GM19023 (cell line): ENCODE data around the gene GIGYF2.

Experiments
- ATAC-seq: cut with Tn5 transposase; IDR thresholded peaks from one replicate; pipeline ENCODE4 v1.9.1; 2021; ENCODE audit warnings: mild to moderate bottlenecking, moderate library complexity; ENCODE audit not compliant: unreplicated experiment

Gene GIGYF2

DNA sequence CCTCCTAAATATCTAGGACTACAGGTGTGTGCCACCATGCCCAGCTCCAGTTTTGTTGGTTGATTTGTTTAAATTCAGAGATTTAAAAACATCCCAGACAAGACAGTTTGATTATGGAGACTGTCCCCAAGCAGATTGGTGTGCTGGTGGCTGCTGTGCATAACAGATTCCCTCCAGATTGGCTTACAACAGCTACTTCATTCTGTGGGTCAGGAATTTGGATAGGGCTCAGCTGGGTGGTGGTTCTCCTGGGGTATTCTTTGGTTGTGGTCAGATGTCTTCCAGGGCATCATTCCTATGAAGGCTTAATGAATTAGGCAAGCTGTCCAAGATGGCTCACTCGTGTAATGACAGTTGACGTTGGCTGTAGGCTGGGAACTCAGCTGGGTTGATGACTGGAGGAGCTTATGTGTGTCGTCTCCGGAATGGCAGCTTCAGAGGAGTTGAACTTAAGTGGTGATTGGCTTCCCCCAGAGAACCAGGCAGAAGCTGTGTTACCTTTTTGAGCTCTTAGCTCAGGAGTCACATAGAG, 162.3 kb downstream of the GIGYF2 start:
- no peak for ATAC-seq

GRCh38 chr2:232860593-232861241, 163.6 kb downstream of the GIGYF2 start:
- no peak for ATAC-seq

GRCh38 chr2:232861353-232861752, 164.2 kb downstream of the GIGYF2 start:
- no peak for ATAC-seq

- ATAC-seq, result no peak
Observed at GRCh38 chr2:232863996-232864395, 166.9 kb downstream of the GIGYF2 start.

DNA sequence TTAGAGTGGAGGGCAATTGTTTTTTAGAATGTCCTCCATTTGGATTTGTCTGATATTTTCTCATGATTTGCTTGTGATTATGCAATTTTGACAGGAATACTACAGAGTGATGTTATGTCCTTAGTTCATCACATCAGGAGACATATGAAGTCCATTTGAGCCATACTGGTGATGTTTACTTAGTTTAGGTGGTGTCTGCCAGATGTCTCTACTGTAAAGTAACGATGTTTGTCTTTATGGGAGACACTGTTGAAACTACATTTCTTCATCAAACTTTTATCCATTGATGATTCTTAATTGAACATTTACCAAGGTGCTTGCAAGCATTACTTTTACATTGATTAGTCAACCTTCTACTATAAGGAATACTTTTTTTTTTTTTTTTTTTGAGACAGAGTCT, 168.0 kb downstream of the GIGYF2 start:
- ATAC-seq, result no peak

GRCh38 chr2:232866104-232866503, 169.0 kb downstream of the GIGYF2 start:
- ATAC-seq, result no peak

DNA sequence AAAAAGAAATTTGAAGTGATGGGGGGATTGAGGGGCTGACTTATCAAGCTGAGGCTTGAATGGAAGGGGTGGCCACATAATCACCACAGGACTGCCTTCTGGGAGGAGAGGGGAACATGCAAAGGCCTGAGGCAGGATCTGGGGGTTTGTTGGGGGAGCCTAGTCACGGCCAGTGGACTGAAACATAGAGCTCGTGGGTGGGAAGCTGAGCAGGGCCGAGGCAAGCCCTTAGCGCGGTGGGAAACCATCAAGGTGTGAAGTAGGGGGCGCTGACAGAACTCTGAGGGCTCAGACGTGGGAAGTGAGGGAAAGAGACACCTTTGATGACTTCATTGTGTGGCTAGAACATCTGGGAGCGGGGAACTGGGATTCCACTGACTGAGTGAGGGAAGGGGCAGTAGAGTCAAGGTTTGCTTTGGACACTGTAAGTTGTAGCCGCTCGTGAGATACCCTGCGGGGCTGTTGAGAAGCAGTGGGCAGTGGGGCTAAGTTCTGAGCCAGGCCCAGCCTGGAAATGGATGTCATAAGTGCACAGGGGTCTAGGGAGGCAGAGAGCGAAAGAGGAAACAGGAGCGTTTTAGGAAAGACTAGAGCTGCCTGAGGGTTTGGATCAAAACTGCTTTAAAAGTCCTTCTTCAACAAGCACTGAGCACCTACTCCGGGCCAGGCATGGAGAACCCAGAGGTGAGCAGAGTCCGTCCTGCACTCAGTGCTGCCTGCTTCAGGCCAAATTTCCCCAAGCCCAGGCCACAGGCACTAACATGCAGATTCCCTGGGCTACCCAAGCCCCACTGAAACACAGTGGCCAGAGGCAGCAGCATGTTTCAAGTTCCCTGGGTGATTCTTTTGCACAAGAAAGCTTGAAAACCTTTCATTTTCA, 172.2 kb downstream of the GIGYF2 start:
- no peak for ATAC-seq

DNA sequence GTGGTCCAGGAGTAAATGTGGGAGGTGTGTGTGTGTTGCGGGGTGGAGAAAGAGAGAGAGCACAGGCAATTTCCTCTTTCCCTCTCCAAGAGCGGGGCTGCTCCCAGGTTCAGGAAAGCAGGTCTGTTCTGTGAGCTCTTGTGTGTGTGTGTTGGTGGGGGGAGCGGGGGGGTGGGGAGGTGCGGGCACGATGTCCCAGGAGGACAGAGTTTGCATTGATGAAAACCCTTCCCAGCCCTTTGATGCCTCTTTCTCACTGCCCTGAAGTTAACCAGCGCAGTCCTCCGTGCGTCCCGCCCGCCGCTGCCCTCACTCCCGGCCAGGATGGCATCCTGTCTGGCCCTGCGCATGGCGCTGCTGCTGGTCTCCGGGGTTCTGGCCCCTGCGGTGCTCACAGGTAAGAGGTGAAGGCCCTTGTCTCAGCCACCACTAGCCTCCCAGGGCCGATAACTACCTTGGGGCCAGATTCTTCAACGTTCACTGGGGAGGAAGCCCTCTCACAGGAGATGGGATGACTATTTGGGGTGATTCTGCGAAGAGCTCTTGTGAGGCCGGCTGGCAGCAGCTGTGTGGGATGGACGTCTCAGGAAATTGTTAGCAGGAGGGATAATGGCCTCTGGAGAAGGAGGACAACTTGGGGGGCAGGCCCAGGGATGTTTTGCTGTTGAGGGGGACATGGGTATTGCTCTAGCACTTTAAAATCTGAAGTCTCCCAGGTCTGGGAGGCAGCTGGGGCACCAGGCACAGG, 173.1 kb downstream of the GIGYF2 start, which contains the start of gene SNORC:
Gene SNORC (plus strand): TSS at position 247 of the 748 bp plus-strand sequence. CDS start 78 bp downstream, at position 325.
- ATAC-seq, result no peak

GRCh38 chr2:232870766-232871371, 173.7 kb downstream of the GIGYF2 start:
- no peak for ATAC-seq

DNA sequence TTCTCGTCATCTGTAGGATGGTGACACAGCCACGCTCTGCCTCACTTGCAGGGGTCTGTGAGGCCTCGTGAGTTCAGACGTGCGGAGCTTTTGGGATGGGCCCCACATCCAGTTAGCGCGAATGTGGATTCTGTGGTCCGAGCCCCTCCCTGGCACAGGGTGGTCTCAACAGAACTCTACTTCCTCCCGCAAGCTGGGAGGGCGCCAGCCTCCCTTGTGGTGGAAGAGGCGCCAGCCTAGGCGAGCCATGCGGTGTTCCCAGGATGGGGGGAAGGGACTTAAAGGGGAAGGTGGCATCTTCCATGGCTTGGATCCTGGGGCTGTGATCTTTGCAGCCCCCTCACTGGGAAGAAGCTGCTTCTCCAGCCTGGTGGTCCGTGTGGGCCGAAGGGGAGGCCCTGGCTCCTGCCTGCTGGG, 174.3 kb downstream of the GIGYF2 start:
- no peak for ATAC-seq

- no peak for ATAC-seq
Observed at GRCh38 chr2:232871835-232872736, 175.0 kb downstream of the GIGYF2 start.

- no peak for ATAC-seq
Observed at GRCh38 chr2:232872826-232873225, 175.7 kb downstream of the GIGYF2 start.

DNA sequence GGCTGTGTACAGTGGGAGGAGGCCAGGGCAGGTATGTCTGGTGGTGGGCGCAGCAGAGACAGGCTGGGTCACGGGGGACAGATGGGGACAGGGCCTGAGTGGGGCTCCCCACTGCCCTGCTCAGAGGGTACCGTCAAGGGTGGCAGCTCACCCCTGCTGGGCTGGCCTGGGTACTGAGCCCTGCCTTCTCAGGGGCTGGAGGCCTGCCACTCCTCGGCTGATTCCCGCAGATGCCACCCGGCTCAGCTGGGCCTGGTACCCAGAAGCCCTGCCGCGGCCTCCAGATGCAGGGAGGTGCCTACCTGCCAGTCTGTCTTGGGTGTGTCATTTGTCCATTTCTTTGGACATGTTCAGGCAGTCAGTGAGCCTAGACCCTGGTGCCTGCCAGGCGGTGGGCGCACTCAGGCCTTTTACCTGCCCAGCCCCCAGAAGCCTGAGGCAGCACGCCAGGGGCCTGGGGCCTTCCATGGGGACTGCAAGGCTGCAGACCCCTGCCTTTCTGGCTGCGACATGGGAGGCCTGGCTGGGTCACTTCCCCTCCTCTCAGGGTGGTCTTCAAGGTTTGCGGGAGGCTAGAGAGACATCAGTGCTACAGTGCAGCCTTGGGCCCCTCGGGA, 176.3 kb downstream of the GIGYF2 start:
- no peak for ATAC-seq

DNA sequence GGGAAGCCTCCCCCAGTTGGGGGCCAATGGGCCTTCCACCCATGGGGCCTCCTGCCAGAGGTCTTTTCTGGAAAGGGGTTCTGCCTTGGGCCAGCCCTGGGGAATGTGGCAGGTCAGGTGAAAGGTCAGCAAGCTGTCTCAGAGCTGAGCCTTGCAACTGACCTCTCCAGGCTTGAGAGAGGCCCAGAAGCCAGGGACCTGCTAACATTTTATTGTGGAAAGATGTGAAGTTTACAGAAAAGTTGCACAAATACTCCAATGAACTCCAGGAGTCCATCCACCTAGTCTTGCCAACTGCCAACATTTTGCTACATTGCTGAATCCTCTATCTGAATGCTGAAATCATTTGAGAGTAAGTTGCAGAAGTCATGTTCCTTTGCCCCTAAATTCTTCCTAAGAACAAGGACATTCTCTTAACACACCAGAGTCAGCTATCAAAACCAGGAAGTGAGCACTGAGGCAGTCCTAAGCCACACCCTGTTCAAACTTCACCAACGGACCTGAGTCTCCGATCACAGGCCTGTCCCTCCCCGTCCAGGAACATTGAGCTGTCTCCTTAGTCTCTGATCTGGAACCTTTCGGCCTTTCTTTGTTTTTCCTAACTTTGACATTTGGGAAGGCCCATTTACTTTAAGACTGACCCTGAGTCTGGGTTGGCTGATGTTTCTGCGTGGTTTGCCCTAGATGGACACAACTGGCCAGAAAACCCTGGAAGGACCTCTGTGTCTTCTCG, 176.9 kb downstream of the GIGYF2 start:
- ATAC-seq, result no peak

DNA sequence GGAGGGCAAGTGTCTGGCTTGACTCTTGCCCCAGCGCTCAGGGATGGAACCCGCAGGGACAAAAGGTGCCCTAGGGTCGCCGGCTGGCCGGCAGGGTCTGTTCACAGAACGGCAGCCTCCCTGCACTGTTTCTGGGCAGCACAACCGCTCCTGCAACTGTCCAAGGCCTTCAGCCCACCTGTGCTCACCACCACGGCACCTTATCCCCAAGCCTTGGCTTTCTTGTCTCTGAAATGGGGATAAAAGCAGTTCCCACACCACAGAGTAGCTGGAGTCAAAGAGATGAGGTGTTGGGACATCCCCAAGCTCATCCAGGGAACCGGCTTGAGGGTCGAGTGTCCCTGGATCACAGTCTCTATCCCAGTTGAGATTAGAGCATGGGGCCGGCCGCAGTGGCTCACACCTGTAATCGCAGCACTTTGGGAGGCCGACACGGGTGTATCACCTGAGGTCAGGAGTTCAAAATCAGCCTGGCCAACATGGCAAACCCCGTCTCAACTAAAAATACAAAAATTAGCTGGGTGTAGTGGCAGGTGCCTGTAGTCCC, 177.6 kb downstream of the GIGYF2 start:
- ATAC-seq, result no peak

DNA sequence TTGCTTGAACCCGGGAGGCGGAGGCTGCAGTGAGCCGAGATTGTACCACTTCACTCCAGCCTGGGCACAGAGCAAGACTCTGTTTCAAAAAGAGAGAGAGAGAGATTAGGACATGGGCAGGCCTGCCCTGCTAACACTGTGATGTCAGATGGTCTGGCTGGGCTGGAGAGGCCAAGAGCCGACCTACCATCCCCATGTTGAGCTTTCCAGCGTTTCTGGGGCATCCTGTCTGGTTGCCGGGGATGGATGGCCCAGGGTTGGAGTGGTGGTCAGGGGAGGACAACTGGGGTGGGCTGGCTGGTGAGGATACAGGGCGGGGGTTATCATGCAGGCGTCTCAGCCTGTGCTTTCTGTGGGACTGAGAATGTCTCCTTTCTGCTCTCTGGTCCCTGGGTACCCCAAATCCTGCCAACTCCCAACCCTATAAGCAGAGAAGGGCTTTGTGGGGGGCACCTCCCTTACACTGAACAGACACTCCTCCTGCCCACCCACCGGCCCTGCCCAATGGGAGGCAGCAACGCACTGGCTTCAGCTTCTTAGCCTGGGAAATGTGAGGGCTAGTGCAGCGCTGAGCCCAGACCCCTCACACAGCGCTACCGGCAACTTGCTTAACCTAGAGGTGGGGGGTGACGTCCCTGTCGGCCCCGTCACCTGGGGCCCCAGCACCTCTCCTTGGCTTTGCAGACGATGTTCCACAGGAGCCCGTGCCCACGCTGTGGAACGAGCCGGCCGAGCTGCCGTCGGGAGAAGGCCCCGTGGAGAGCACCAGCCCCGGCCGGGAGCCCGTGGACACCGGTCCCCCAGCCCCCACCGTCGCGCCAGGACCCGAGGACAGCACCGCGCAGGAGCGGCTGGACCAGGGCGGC, 178.4 kb downstream of the GIGYF2 start:
- no peak for ATAC-seq
